ENCODE results near the gene RNASEL. TPM values are rescaled to one million over a fixed set of nuclear protein-coding genes. Genes with fewer than 3 reads are reported as not detected.
"Not testable (repeated sequence)": the region's sequence is repeated elsewhere in the genome, so short reads cannot be mapped to it uniquely, and the experiment has no call there.

RNASEL gene
- total and polyA plus RNA-seq, 3 experiments from 2014 or later, result 5.3 to 8.7 (median 5.6) TPM

GRCh38 chr1:182549811-182550210 is 39.2 kb downstream of the RNASEL start:
- Histone ChIP-seq H3K4me3 (ENCODE audit: low read length) (no peak overlapping the region), H3K27ac (ENCODE audit: low read depth, low read length) (no peak overlapping the region), H3K36me3 (ENCODE audit: insufficient read depth, low read length) (no peaks in the 10 kb centered on the region), H3K4me1 (ENCODE audit: insufficient read depth, low read length) (no peaks in the 10 kb centered on the region), H3K9me3 (ENCODE audit: low read length) (no peaks in the 10 kb centered on the region), H3K27me3 (ENCODE audit: insufficient read depth, low read length, poor library complexity, severe bottlenecking) (no peaks in the 10 kb centered on the region)
- no peak for DNase-seq
- Mint-ChIP-seq H3K27ac (no peak overlapping the region), H3K4me3 (no peak overlapping the region), H3K27me3 (peaks cover 11 to 30% of the 10 kb centered on the region in 2 donors), H3K36me3 (peaks cover 0 to 11% (median 1%) of the 10 kb centered on the region in 3 donors), H3K4me1 (no peaks in the 10 kb centered on the region), H3K9me3 (peaks cover 0 to 16% (median 9%) of the 10 kb centered on the region in 5 donors)
- CTCF ChIA-PET, result no interaction called here
- POLR2A ChIA-PET, result no interaction called here

GRCh38 chr1:182549346-182549745 is 39.7 kb downstream of the RNASEL start:
- no peaks in the 10 kb centered on the region for H3K4me1 Mint-ChIP-seq

GRCh38 chr1:182533896-182534295 is 55.2 kb downstream of the RNASEL start:
- Mint-ChIP-seq H3K27ac (no peak overlapping the region), H3K27me3 (peaks cover 2 to 14% of the 10 kb centered on the region in 2 donors), H3K9me3 (peaks cover 0 to 3% (median 0%) of the 10 kb centered on the region in 5 donors), H3K36me3 (peaks cover 0 to 5% (median 0%) of the 10 kb centered on the region in 3 donors), H3K4me3 (no peak overlapping the region), H3K4me1 (no peaks in the 10 kb centered on the region)
- H3K9me3 ChIP-seq (ENCODE audit: low read length), result no peaks in the 10 kb centered on the region
- no peaks in the 10 kb centered on the region for H3K36me3 ChIP-seq (ENCODE audit: insufficient read depth, low read length)
- POLR2A ChIA-PET, result no interaction called here
- CTCF ChIA-PET, result no interaction called here
- H3K4me1 ChIP-seq (ENCODE audit: insufficient read depth, low read length), result no peaks in the 10 kb centered on the region
- no peak overlapping the region for H3K4me3 ChIP-seq (ENCODE audit: low read length)
- no peak for DNase-seq
- no peak overlapping the region for H3K27ac ChIP-seq (ENCODE audit: low read depth, low read length)
- no peaks in the 10 kb centered on the region for H3K27me3 ChIP-seq (ENCODE audit: insufficient read depth, low read length, poor library complexity, severe bottlenecking)

More at GRCh38 chr1:182549346-182549745, 39.7 kb downstream of the RNASEL start:
- CTCF ChIA-PET, result no interaction called here
- no peak overlapping the region for H3K4me3 ChIP-seq (ENCODE audit: low read length)
- Mint-ChIP-seq H3K27ac (no peak overlapping the region), H3K4me3 (no peak overlapping the region), H3K9me3 (peaks cover 0 to 16% (median 9%) of the 10 kb centered on the region in 5 donors), H3K27me3 (peaks cover 11 to 35% of the 10 kb centered on the region in 2 donors), H3K36me3 (peaks cover 0 to 11% (median 1%) of the 10 kb centered on the region in 3 donors)
- no peaks in the 10 kb centered on the region for H3K9me3 ChIP-seq (ENCODE audit: low read length)
- no peak for DNase-seq
- POLR2A ChIA-PET, result no interaction called here
- no peak overlapping the region for H3K27ac ChIP-seq (ENCODE audit: low read depth, low read length)
- no peaks in the 10 kb centered on the region for H3K27me3 ChIP-seq (ENCODE audit: insufficient read depth, low read length, poor library complexity, severe bottlenecking)
- H3K36me3 ChIP-seq (ENCODE audit: insufficient read depth, low read length), result no peaks in the 10 kb centered on the region
- no peaks in the 10 kb centered on the region for H3K4me1 ChIP-seq (ENCODE audit: insufficient read depth, low read length)

GRCh38 chr1:182528206-182528605 is 60.9 kb downstream of the RNASEL start:
- H3K27ac Mint-ChIP-seq; H3K4me3 Mint-ChIP-seq; H3K27ac ChIP-seq (ENCODE audit: low read depth, low read length); CTCF ChIA-PET; POLR2A ChIA-PET; H3K4me3 ChIP-seq (ENCODE audit: low read length); H3K27me3 ChIP-seq (ENCODE audit: insufficient read depth, low read length, poor library complexity, severe bottlenecking); DNase-seq; H3K4me1 ChIP-seq (ENCODE audit: insufficient read depth, low read length); H3K4me1 Mint-ChIP-seq; H3K9me3 ChIP-seq (ENCODE audit: low read length); H3K36me3 ChIP-seq (ENCODE audit: insufficient read depth, low read length): not testable (repeated sequence)
- Mint-ChIP-seq H3K27me3 (peaks cover 7 to 28% of the 10 kb centered on the region in 2 donors), H3K36me3 (peaks cover 0 to 19% (median 2%) of the 10 kb centered on the region in 3 donors), H3K9me3 (peaks cover 26 to 42% (median 31%) of the 10 kb centered on the region in 5 donors)

- no peak overlapping the region for H3K27ac ChIP-seq (ENCODE audit: low read depth, low read length)
- H3K4me3 Mint-ChIP-seq, result no peak overlapping the region
- no peaks in the 10 kb centered on the region for H3K9me3 ChIP-seq (ENCODE audit: low read length)
- CTCF ChIA-PET, result no interaction called here
- peaks cover 2% of the 10 kb centered on the region for H3K27me3 ChIP-seq (ENCODE audit: insufficient read depth, low read length, poor library complexity, severe bottlenecking)
- no peaks in the 10 kb centered on the region for H3K4me1 ChIP-seq (ENCODE audit: insufficient read depth, low read length)
- no peak for DNase-seq
- H3K9me3 Mint-ChIP-seq, result peaks cover 27 to 43% (median 31%) of the 10 kb centered on the region in 5 donors
- H3K4me3 ChIP-seq (ENCODE audit: low read length), result no peak overlapping the region
- H3K36me3 Mint-ChIP-seq, result peaks cover 0 to 19% (median 2%) of the 10 kb centered on the region in 3 donors
- no peaks in the 10 kb centered on the region for H3K4me1 Mint-ChIP-seq
- no peak overlapping the region for H3K27ac Mint-ChIP-seq
- H3K36me3 ChIP-seq (ENCODE audit: insufficient read depth, low read length), result no peaks in the 10 kb centered on the region
- POLR2A ChIA-PET, result no interaction called here
- peaks cover 7 to 30% of the 10 kb centered on the region in 2 donors for H3K27me3 Mint-ChIP-seq
Measured at GRCh38 chr1:182527680-182528079, 61.4 kb downstream of the RNASEL start.

GRCh38 chr1:182525342-182525741 is 63.7 kb downstream of the RNASEL start:
- Histone ChIP-seq H3K27me3 (ENCODE audit: insufficient read depth, low read length, poor library complexity, severe bottlenecking) (peaks cover 4% of the 10 kb centered on the region), H3K36me3 (ENCODE audit: insufficient read depth, low read length) (no peaks in the 10 kb centered on the region), H3K27ac (ENCODE audit: low read depth, low read length) (no peak overlapping the region), H3K9me3 (ENCODE audit: low read length) (no peaks in the 10 kb centered on the region), H3K4me3 (ENCODE audit: low read length) (no peak overlapping the region), H3K4me1 (ENCODE audit: insufficient read depth, low read length) (no peaks in the 10 kb centered on the region)
- Mint-ChIP-seq H3K27me3 (peaks cover 16 to 41% of the 10 kb centered on the region in 2 donors), H3K9me3 (peaks cover 27 to 51% (median 31%) of the 10 kb centered on the region in 5 donors), H3K4me3 (no peak overlapping the region), H3K4me1 (no peaks in the 10 kb centered on the region), H3K36me3 (peaks cover 0 to 19% (median 2%) of the 10 kb centered on the region in 3 donors), H3K27ac (no peak overlapping the region)
- CTCF ChIA-PET, result no interaction called here
- POLR2A ChIA-PET, result no interaction called here
- no peak for DNase-seq

Other genes with a start within 250 kb of the RNASEL start
- gene GLUL, start 197.5 kb downstream of the RNASEL start, total RNA-seq, result 10 to 100 TPM; 31.2 to 32.7 TPM
- 62.9 TPM for gene GLUL, start 197.5 kb downstream of the RNASEL start, polyA plus RNA-seq
- gene TEDDM1, start 188.6 kb downstream of the RNASEL start, total RNA-seq, result not detected
- gene TEDDM1, start 188.6 kb downstream of the RNASEL start, polyA plus RNA-seq, result not detected
- gene RGSL1, start 139.1 kb downstream of the RNASEL start, total RNA-seq, result not detected
- gene RGSL1, start 139.1 kb downstream of the RNASEL start, polyA plus RNA-seq, result not detected
- 10 to 100 TPM; 58.9 to 59.9 TPM for gene RGS16, start 15.1 kb upstream of the RNASEL start, total RNA-seq
- 0.21 TPM for gene RGS16, start 15.1 kb upstream of the RNASEL start, polyA plus RNA-seq
- gene RGS8, start 95.3 kb upstream of the RNASEL start, total RNA-seq, result not detected
- not detected for gene RGS8, start 95.3 kb upstream of the RNASEL start, polyA plus RNA-seq
- 10 to 100 TPM in 1 of 2 experiments, 1 to 10 TPM in 1; 9.3 to 12.3 TPM for gene NPL, start 200.5 kb upstream of the RNASEL start, total RNA-seq
- 8.5 TPM for gene NPL, start 200.5 kb upstream of the RNASEL start, polyA plus RNA-seq